HepG2 (cell line): ENCODE results near the gene LRBA. TPM values are rescaled to one million over a fixed set of nuclear protein-coding genes. Genes with fewer than 3 reads are reported as not detected.

Source experiments
- ARNT ChIP-seq: fragments of 450-650 bp; IDR thresholded peaks from 2 replicates; pipeline ENCODE4 v1.6.1; 2017
- ELK4 ChIP-seq: sonication (generic); formaldehyde crosslinking; IDR thresholded peaks from 2 replicates; pipeline ENCODE4 v1.9.0; 2021; ENCODE audit warnings: missing genetic modification reagents, borderline replicate concordance
- HINFP ChIP-seq: sonication (generic); formaldehyde crosslinking; IDR thresholded peaks from 2 replicates; pipeline ENCODE4 v1.4.0; 2020; ENCODE audit warnings: low read depth, mild to moderate bottlenecking, missing genetic modification reagents
- KDM1A ChIP-seq: IDR thresholded peaks from 2 replicates; pipeline ENCODE4 v1.6.1; 2016; ENCODE audit warnings: missing compliant biosample characterization
- KLF13 ChIP-seq: sonication (generic); formaldehyde crosslinking; IDR thresholded peaks from 2 replicates; pipeline ENCODE4 v1.4.0; 2020; ENCODE audit warnings: mild to moderate bottlenecking, missing genetic modification reagents
- MAZ ChIP-seq, 2 experiments: sonication (generic) in 1 of 2; formaldehyde crosslinking in 1 of 2; IDR thresholded peaks; 2 replicates each; pipeline versions ENCODE4 v1.5.0 to v1.6.1; 2012 to 2020; ENCODE audit warnings: low read depth in 2 of 2, mild to moderate bottlenecking in 2 of 2, borderline replicate concordance in 1 of 2, improper control_type of control experiment in 1 of 2, low read length in 1 of 2, missing genetic modification reagents in 1 of 2, moderate library complexity in 1 of 2
- NFE2L1 ChIP-seq: sonication (generic); formaldehyde crosslinking; IDR thresholded peaks from 2 replicates; pipeline ENCODE4 v1.4.0; 2020; ENCODE audit warnings: missing genetic modification reagents, mild to moderate bottlenecking, borderline replicate concordance
- TMF1 ChIP-seq: sonication (generic); formaldehyde crosslinking; IDR thresholded peaks from 2 replicates; pipeline ENCODE4 v1.8.1; 2022; ENCODE audit warnings: low read depth, missing genetic modification reagents
- TRIM22 ChIP-seq: fragments of 450-650 bp; IDR thresholded peaks from 2 replicates; pipeline ENCODE4 v1.6.1; 2017
- ZNF362 ChIP-seq: sonication (generic); formaldehyde crosslinking; IDR thresholded peaks from 2 replicates; pipeline ENCODE4 v1.4.0; 2020; ENCODE audit warnings: missing genetic modification reagents, mild to moderate bottlenecking, borderline replicate concordance
- polyA plus RNA-seq, 8 experiments: library from polyadenylated mRNA; depleted of rRNA in 3 of 8; stranded (reverse) in 7 of 8; unstranded in 1 of 8; fragments of >200 nt; fragmentation: Illumina TruSeq in 4 of 8; extraction: Trizol in 4 of 8; gene quantifications; 2 replicates each; pipeline versions ENCODE4 v1.2.1 to v1.2.3, GENCODE V29; 2011 to 2016; ENCODE audit warnings: low read depth in 4 of 8, missing spikeins in 1 of 8, mixed read lengths in 1 of 8; ENCODE audit not compliant: insufficient read depth in 1 of 8
- total RNA-seq, 5 experiments: library from RNA; depleted of rRNA; stranded (reverse); fragments of >200 nt; fragmentation: Illumina TruSeq; extraction: Trizol; gene quantifications; 2 replicates each; pipeline ENCODE4 v1.2.3, GENCODE V29; 2016; ENCODE audit warnings: low read depth in 1 of 5

Gene LRBA
- total and polyA plus RNA-seq, 2 of the 13 experiments (the other 11 are each of a cell fraction or from before 2014, with no cell fraction given): 21.0 to 37.2 TPM

GRCh38 chr4:150389896-150390530 lies 625.1 kb downstream of the LRBA start (continued):
- no peak for TF ChIP-seq ELK4
- TF ChIP-seq KDM1A (CRISPR knock-in tag): no peak
- TF ChIP-seq NFE2L1 (CRISPR knock-in tag): no peak
- TF ChIP-seq TRIM22: no peak
- TF ChIP-seq HINFP (CRISPR knock-in tag): no peak
- TF ChIP-seq TMF1 (CRISPR knock-in tag): no peak
- TF ChIP-seq MAZ (IDR thresholded peaks at IDR 0.05; ENCODE audit: borderline replicate concordance, low read depth, low read length): no peak
- TF ChIP-seq MAZ (CRISPR knock-in tag; IDR thresholded peaks at IDR 0.05; ENCODE audit: low read depth): no peak
- TF ChIP-seq KLF13 (CRISPR knock-in tag): no peak
- no peak for TF ChIP-seq ARNT
- TF ChIP-seq ZNF362 (CRISPR knock-in tag): no peak
